Mesendoderm (in vitro differentiated cells): ENCODE data around the gene PPP2R3A.

Source experiments
- DNase-seq: peaks from one replicate; pipeline ENCODE4 v3.0.0; 2013
- H2AK5ac ChIP-seq: 2 replicates; pipeline ENCODE4 v1.6.1; 2013; ENCODE audit warnings: low read length, inconsistent platforms
- H2BK120ac ChIP-seq: 2 replicates; pipeline ENCODE4 v1.6.1; 2013; ENCODE audit warnings: low read depth, mild to moderate bottlenecking, low read length, moderate library complexity, mixed read lengths
- H2BK15ac ChIP-seq: replicated peaks from 2 replicates; pipeline ENCODE4 v1.6.1; 2013; ENCODE audit warnings: low read depth, mild to moderate bottlenecking, moderate library complexity
- H2BK5ac ChIP-seq: 2 replicates; pipeline ENCODE4 v1.6.1; 2013; ENCODE audit warnings: low read length, inconsistent platforms
- H3K18ac ChIP-seq: 2 replicates; pipeline ENCODE4 v1.6.1; 2013; ENCODE audit warnings: mild to moderate bottlenecking, low read length, mixed read lengths
- H3K23ac ChIP-seq: one replicate; pipeline ENCODE4 v1.6.1; 2013; ENCODE audit warnings: low read length
- H3K27ac ChIP-seq: 2 replicates; pipeline ENCODE4 v1.5.1; 2013; ENCODE audit warnings: low read depth, mild to moderate bottlenecking, inconsistent platforms, low read length, moderate library complexity
- H3K27me3 ChIP-seq: 2 replicates; pipeline ENCODE4 v1.6.1; 2013; ENCODE audit warnings: low read length, control low read depth, mild to moderate bottlenecking, inconsistent platforms; ENCODE audit not compliant: insufficient read depth, poor library complexity
- H3K36me3 ChIP-seq: 2 replicates; pipeline ENCODE4 v1.6.1; 2013; ENCODE audit warnings: low read length, inconsistent platforms; ENCODE audit not compliant: control insufficient read depth, insufficient read depth
- H3K4ac ChIP-seq: one replicate; pipeline ENCODE4 v1.6.1; 2013; ENCODE audit warnings: low read depth, mild to moderate bottlenecking, low read length, moderate library complexity
- H3K4me1 ChIP-seq: 2 replicates; pipeline ENCODE4 v1.6.1; 2013; ENCODE audit warnings: low read depth, low read length, inconsistent platforms; ENCODE audit not compliant: control insufficient read depth
- H3K4me2 ChIP-seq: 2 replicates; pipeline ENCODE4 v1.6.1; 2013; ENCODE audit warnings: low read length
- H3K4me3 ChIP-seq: 2 replicates; pipeline ENCODE4 v1.5.1; 2013; ENCODE audit warnings: mild to moderate bottlenecking, low read length
- H3K56ac ChIP-seq: one replicate; pipeline ENCODE4 v1.6.1; 2013; ENCODE audit warnings: low read length
- H3K79me1 ChIP-seq: 2 replicates; pipeline ENCODE4 v1.6.1; 2013; ENCODE audit warnings: low read length, inconsistent platforms
- H3K79me2 ChIP-seq: 2 replicates; pipeline ENCODE4 v1.6.1; 2013; ENCODE audit warnings: mild to moderate bottlenecking, low read length; ENCODE audit not compliant: control insufficient read depth, insufficient read depth
- H3K9ac ChIP-seq: 2 replicates; pipeline ENCODE4 v1.6.1; 2013; ENCODE audit warnings: low read length, inconsistent platforms
- H4K5ac ChIP-seq: one replicate; pipeline ENCODE4 v1.6.1; 2013; ENCODE audit warnings: low read length
- H4K8ac ChIP-seq: one replicate; pipeline ENCODE4 v1.6.1; 2013; ENCODE audit warnings: low read depth, mild to moderate bottlenecking, control low read depth, low read length, moderate library complexity
- WGBS: extraction: QIAGEN DNeasy Blood & Tissue Kit; methylation state at CpG from one replicate; pipeline ENCODE4 v1.1.7; 2013; ENCODE audit warnings: low lambda C conversion rate, missing lambda C conversion rate; ENCODE audit not compliant: insufficient coverage; ENCODE audit errors: extremely low coverage; 5-methylcytosine and 5-hydroxymethylcytosine counted together

Gene PPP2R3A

DNA sequence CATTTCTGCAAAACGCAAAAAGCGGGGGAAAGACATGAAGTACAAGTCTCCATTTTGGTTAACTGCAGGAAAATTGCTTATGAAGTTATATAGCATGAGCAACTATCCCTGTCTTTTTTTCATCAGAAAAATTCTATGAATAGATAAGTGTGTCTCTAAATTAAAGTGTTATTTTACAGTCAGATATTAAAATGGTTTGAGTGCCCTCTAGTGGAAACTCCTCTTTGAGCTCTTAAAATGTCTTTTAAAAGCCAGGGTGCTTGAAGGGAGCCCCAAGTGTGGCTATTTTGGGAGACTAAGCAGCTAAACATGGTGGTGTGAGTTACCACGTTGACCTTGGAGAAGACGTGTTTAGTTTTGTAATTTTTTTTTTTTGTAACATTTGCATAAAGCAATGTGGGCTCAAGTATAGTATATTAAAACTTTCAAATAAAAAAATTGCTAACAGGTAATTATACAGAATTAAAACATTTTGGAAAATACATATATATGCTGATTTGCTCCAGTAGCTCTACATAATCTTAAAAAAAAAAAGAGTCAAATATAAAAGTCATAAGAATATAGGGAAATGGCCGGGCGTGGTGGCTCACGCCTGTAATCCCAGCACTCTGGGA, 77.2 kb downstream of the PPP2R3A start:
- Histone ChIP-seq H3K9ac (no peak overlapping the region), H3K23ac (no peak overlapping the region), H4K8ac (no peak overlapping the region), H3K36me3 (no peaks in the 10 kb centered on the region), H2BK15ac (no peak overlapping the region), H3K56ac (no peak overlapping the region), H2BK5ac (no peak overlapping the region), H3K27me3 (no peaks in the 10 kb centered on the region), H2BK120ac (no peak overlapping the region), H3K4me1 (no peaks in the 10 kb centered on the region), H3K4me3 (no peak overlapping the region), H3K79me1 (no peaks in the 10 kb centered on the region), H3K4ac (no peak overlapping the region), H2AK5ac (no peak overlapping the region), H4K5ac (no peak overlapping the region), H3K18ac (no peak overlapping the region), H3K27ac (no peak overlapping the region), H3K79me2 (no peaks in the 10 kb centered on the region), H3K4me2 (no peak overlapping the region)
- WGBS = no CpG with 5 or more reads among the region's 7 CpGs
- DNase-seq = peak; percentile 52

DNA sequence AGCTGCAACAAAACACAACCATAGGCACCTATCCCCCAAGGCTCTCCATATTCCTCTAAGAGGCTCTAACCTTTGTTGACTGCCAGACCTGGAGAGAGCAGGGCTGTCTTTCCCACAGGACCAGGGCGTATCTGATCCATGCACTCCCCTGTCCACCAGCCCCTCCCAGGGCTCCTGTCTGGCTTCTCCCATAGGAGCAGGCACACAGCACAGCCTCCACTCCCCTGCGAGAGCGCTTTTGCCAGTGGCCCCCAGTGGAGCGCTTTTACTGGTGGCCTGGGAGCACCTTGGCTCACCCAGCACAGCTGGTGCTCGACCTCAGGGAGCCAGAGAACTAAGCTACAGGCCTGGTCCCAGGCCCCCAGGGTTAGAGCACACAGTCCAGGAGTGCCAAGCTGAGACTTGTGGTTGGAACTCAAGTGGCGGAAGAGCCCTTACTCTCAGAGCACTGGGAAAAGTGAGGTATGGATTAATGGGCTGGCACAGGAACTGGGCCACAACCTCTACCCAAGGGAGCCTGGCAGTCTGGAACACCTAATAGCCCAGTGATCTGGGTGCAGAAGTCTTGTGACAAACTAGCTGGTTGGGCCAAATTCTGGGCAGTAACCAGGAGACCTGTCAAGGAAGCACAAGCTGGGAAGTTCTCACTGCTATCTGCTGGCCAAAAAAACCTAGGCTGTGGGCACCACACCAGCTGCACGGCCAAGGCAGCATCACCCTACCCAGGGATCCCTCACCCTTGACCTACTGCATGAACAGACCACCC, 79.6 kb downstream of the PPP2R3A start:
- H3K56ac ChIP-seq = no peak overlapping the region
- no peak overlapping the region for H4K5ac ChIP-seq
- H2BK15ac ChIP-seq = no peak overlapping the region
- H3K4me3 ChIP-seq = no peak overlapping the region
- H2AK5ac ChIP-seq = no peak overlapping the region
- H3K36me3 ChIP-seq = no peaks in the 10 kb centered on the region
- no peak for DNase-seq
- no peaks in the 10 kb centered on the region for H3K4me1 ChIP-seq
- no peak overlapping the region for H3K4me2 ChIP-seq
- H3K9ac ChIP-seq = no peak overlapping the region
- H3K27me3 ChIP-seq = no peaks in the 10 kb centered on the region
- no peak overlapping the region for H3K18ac ChIP-seq
- no peak overlapping the region for H3K4ac ChIP-seq
- no peaks in the 10 kb centered on the region for H3K79me1 ChIP-seq
- H2BK5ac ChIP-seq = no peak overlapping the region
- H2BK120ac ChIP-seq = no peak overlapping the region
- H3K79me2 ChIP-seq = no peaks in the 10 kb centered on the region
- H3K23ac ChIP-seq = no peak overlapping the region
- WGBS = no CpG with 5 or more reads among the region's 7 CpGs
- H4K8ac ChIP-seq = no peak overlapping the region
- no peak overlapping the region for H3K27ac ChIP-seq

DNA sequence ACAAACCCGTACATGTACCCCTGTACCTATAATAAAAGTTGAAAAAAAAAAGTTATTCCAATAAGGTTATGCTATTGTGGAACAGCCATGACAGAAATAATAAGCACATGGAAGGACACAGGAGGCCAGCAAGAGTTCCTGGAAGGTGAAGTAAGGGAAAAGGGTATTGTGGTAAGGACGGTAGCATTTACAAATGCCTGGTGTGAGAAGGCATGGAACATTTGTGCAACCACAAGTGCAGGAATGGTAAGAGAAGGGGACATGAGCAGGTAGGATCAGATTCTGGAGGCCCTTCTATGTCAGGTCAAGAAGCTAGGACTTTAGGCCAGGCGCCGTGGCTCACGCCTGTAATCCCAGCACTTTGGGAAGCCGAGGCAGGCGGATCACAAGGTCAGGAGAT, 82.5 kb downstream of the PPP2R3A start:
- Histone ChIP-seq H3K79me2 (no peaks in the 10 kb centered on the region), H3K79me1 (no peaks in the 10 kb centered on the region), H3K4me1 (no peaks in the 10 kb centered on the region), H3K27ac (no peak overlapping the region), H3K18ac (no peak overlapping the region), H3K36me3 (no peaks in the 10 kb centered on the region), H2BK120ac (no peak overlapping the region), H3K56ac (no peak overlapping the region), H4K5ac (no peak overlapping the region), H3K9ac (no peak overlapping the region), H3K4me2 (no peak overlapping the region), H3K23ac (no peak overlapping the region), H2BK5ac (no peak overlapping the region), H2BK15ac (no peak overlapping the region), H4K8ac (no peak overlapping the region), H3K27me3 (no peaks in the 10 kb centered on the region), H3K4ac (no peak overlapping the region), H3K4me3 (no peak overlapping the region), H2AK5ac (no peak overlapping the region)
- WGBS = no CpG with 5 or more reads among the region's 7 CpGs
- DNase-seq = no peak

DNA sequence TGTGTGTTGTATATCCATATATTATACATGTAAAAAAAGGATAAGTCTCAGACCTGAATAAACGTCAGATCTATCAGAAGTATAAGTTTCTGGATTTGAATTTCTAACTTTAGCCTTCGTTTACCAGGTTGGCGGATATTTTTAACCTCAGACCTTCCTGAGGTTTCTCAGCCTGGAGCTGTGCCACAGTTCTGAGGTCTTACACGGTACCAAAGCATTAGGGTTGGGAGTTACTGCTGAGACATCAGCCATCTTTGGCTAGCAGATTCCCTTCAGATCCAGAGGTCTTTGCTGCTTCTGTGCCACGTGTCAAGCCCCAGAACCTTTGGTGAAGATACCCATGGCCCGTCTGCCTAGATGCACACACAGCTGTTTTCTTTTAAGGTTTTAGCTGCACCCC, 84.7 kb downstream of the PPP2R3A start:
- no peak overlapping the region for H3K4ac ChIP-seq
- H2BK5ac ChIP-seq = no peak overlapping the region
- H3K36me3 ChIP-seq = no peaks in the 10 kb centered on the region
- H3K4me2 ChIP-seq = no peak overlapping the region
- H3K23ac ChIP-seq = no peak overlapping the region
- H2AK5ac ChIP-seq = no peak overlapping the region
- no peak for DNase-seq
- H2BK15ac ChIP-seq = no peak overlapping the region
- no peaks in the 10 kb centered on the region for H3K4me1 ChIP-seq
- H3K27ac ChIP-seq = no peak overlapping the region
- no peak overlapping the region for H4K8ac ChIP-seq
- no peaks in the 10 kb centered on the region for H3K79me1 ChIP-seq
- H4K5ac ChIP-seq = no peak overlapping the region
- no peaks in the 10 kb centered on the region for H3K27me3 ChIP-seq
- no peak overlapping the region for H3K4me3 ChIP-seq
- no peak overlapping the region for H3K18ac ChIP-seq
- H3K79me2 ChIP-seq = no peaks in the 10 kb centered on the region
- WGBS = no CpG with 5 or more reads among the region's 6 CpGs
- no peak overlapping the region for H3K9ac ChIP-seq
- no peak overlapping the region for H2BK120ac ChIP-seq
- H3K56ac ChIP-seq = no peak overlapping the region

DNA sequence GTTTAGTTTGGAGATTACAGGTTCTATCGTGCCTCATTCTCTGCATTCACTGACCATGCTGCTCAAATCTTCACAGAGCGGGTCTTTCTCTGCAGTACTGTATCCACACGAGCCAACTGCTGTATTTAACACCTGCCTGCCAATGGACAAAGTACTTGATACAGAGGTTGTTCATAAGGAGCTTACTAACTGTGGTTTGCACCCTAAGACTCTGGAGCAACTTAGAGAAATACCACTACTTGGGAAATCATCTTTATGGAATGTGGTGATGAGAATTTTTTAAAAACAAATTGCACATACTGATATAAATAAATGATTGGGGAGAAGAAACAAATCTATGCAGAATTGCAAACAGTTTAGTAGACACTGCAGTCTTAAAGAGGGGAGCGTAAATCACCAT, 90.0 kb downstream of the PPP2R3A start:
- H3K4ac ChIP-seq = no peak overlapping the region
- H2BK5ac ChIP-seq = no peak overlapping the region
- no peaks in the 10 kb centered on the region for H3K4me1 ChIP-seq
- H3K56ac ChIP-seq = no peak overlapping the region
- no peaks in the 10 kb centered on the region for H3K36me3 ChIP-seq
- H3K18ac ChIP-seq = no peak overlapping the region
- H4K5ac ChIP-seq = no peak overlapping the region
- no peak for DNase-seq
- H3K4me3 ChIP-seq = no peak overlapping the region
- no peak overlapping the region for H2BK15ac ChIP-seq
- no peak overlapping the region for H3K9ac ChIP-seq
- H3K79me1 ChIP-seq = no peaks in the 10 kb centered on the region
- no peak overlapping the region for H2BK120ac ChIP-seq
- no peak overlapping the region for H3K23ac ChIP-seq
- no peak overlapping the region for H3K4me2 ChIP-seq
- no peaks in the 10 kb centered on the region for H3K27me3 ChIP-seq
- H3K27ac ChIP-seq = no peak overlapping the region
- no peak overlapping the region for H2AK5ac ChIP-seq
- H4K8ac ChIP-seq = no peak overlapping the region
- H3K79me2 ChIP-seq = no peaks in the 10 kb centered on the region
- WGBS = no CpG with 5 or more reads among the region's 4 CpGs

GRCh38 chr3:136067211-136067610, 101.7 kb downstream of the PPP2R3A start:
- Histone ChIP-seq H3K79me2 (no peaks in the 10 kb centered on the region), H3K4me1 (no peaks in the 10 kb centered on the region), H3K23ac (no peak overlapping the region), H3K27ac (no peak overlapping the region), H3K79me1 (no peaks in the 10 kb centered on the region), H2AK5ac (no peak overlapping the region), H3K36me3 (no peaks in the 10 kb centered on the region), H4K8ac (no peak overlapping the region), H2BK5ac (no peak overlapping the region), H3K4ac (no peak overlapping the region), H4K5ac (no peak overlapping the region), H3K56ac (no peak overlapping the region), H3K4me2 (no peak overlapping the region), H3K18ac (no peak overlapping the region), H2BK120ac (no peak overlapping the region), H2BK15ac (no peak overlapping the region), H3K4me3 (no peak overlapping the region), H3K27me3 (no peaks in the 10 kb centered on the region), H3K9ac (no peak overlapping the region)
- no peak for DNase-seq
- WGBS = no CpG with 5 or more reads among the region's 2 CpGs
